ENCODE measurements around the gene KIF6.

- TF ChIP-seq RAD21 (IDR thresholded peaks at IDR 0.05; ENCODE audit: low read depth) (no peak), CTCF (IDR thresholded peaks at IDR 0.05 in 2 of 3, conservative IDR thresholded peaks at IDR 0.05 in 1 of 3; ENCODE audit: borderline replicate concordance in 1 of 3, insufficient read depth in 1 of 3, low read depth in 2 of 3, low read length in 2 of 3) (no peak), EZH2 (IDR thresholded peaks at IDR 0.05) (no peak), ATF3 (IDR thresholded peaks at IDR 0.05) (no peak), JUND (IDR thresholded peaks at IDR 0.05) (no peak), POLR2A (IDR thresholded peaks at IDR 0.05; ENCODE audit: borderline replicate concordance, extremely low read depth, insufficient read depth, insufficient read length) (no peak), SP1 (IDR thresholded peaks at IDR 0.05; ENCODE audit: low read depth) (no peak), EZH2phosphoT487 (IDR thresholded peaks at IDR 0.05; ENCODE audit: borderline replicate concordance) (no peak)
Measured at GRCh38 chr6:39496915-39497314, 228.3 kb downstream of the KIF6 start.
